ENCODE measurements around the gene PCLO. TPM values are rescaled to one million over a fixed set of nuclear protein-coding genes. Genes with fewer than 3 reads are reported as not detected.
"Not testable (repeated sequence)": the region's sequence is repeated elsewhere in the genome, so short reads cannot be mapped to it uniquely, and the experiment has no call there.

Gene PCLO
- total RNA-seq, 3 donors from 2014 or later: 5.3 to 20.9 (median 5.9) TPM

GRCh38 chr7:83036721-83037380 is 125.8 kb downstream of the PCLO start:
- Histone ChIP-seq H3K9me3 (no peaks in the 10 kb centered on the region), H3K27me3 (no peaks in the 10 kb centered on the region), H3K27ac (no peak overlapping the region), H3K4me3 (no peak overlapping the region), H3K36me3 (no peaks in the 10 kb centered on the region), H3K4me1 (no peaks in the 10 kb centered on the region)
- intact Hi-C loops (cut with DNase I; ENCODE audit: low total_unique reads): no loop called here
- DNase-seq (ENCODE audit: low spot score in 2 of 2): no peak
- TF ChIP-seq POLR2AphosphoS5 (IDR thresholded peaks at IDR 0.05): no peak
- no peak for TF ChIP-seq CTCF (IDR thresholded peaks at IDR 0.05)
- TF ChIP-seq POLR2A (IDR thresholded peaks at IDR 0.05): no peak

- no peak overlapping the region for H3K4me3 ChIP-seq
- H3K4me1 ChIP-seq: no peaks in the 10 kb centered on the region
- H3K9me3 ChIP-seq: no peaks in the 10 kb centered on the region
- DNase-seq (ENCODE audit: low spot score in 2 of 2): no peak
- H3K36me3 ChIP-seq: no peaks in the 10 kb centered on the region
- intact Hi-C loops (cut with DNase I; ENCODE audit: low total_unique reads): no loop called here
- TF ChIP-seq CTCF (IDR thresholded peaks at IDR 0.05): no peak
- TF ChIP-seq POLR2A (IDR thresholded peaks at IDR 0.05): no peak
- no peak for TF ChIP-seq POLR2AphosphoS5 (IDR thresholded peaks at IDR 0.05)
- H3K27me3 ChIP-seq: no peaks in the 10 kb centered on the region
- H3K27ac ChIP-seq: no peak overlapping the region
These were observed 126.6 kb downstream of the PCLO start for GRCh38 chr7:83036130-83036529.

GRCh38 chr7:83032195-83032594 is 130.5 kb downstream of the PCLO start:
- Histone ChIP-seq H3K4me1 (no peaks in the 10 kb centered on the region), H3K27ac (no peak overlapping the region), H3K36me3 (no peaks in the 10 kb centered on the region), H3K27me3 (no peaks in the 10 kb centered on the region), H3K9me3 (no peaks in the 10 kb centered on the region), H3K4me3 (no peak overlapping the region)
- no peak for TF ChIP-seq POLR2AphosphoS5 (IDR thresholded peaks at IDR 0.05)
- no peak for TF ChIP-seq CTCF (IDR thresholded peaks at IDR 0.05)
- no peak for TF ChIP-seq POLR2A (IDR thresholded peaks at IDR 0.05)
- DNase-seq (ENCODE audit: low spot score in 2 of 2): no peak
- intact Hi-C loops (cut with DNase I; ENCODE audit: low total_unique reads): no loop called here

- H3K4me3 ChIP-seq; H3K4me1 ChIP-seq; intact Hi-C loops (cut with DNase I; ENCODE audit: low total_unique reads); DNase-seq (ENCODE audit: low spot score in 2 of 2); H3K27me3 ChIP-seq; H3K27ac ChIP-seq; H3K36me3 ChIP-seq: not testable (repeated sequence)
- H3K9me3 ChIP-seq: peaks cover 0 to 14% of the 10 kb centered on the region in 2 donors
These were observed 138.6 kb downstream of the PCLO start for GRCh38 chr7:83023817-83024665.

- DNase-seq (ENCODE audit: low spot score in 2 of 2): no peak
- Histone ChIP-seq H3K4me1 (no peaks in the 10 kb centered on the region), H3K9me3 (peaks cover 0 to 14% of the 10 kb centered on the region in 2 donors), H3K36me3 (no peaks in the 10 kb centered on the region), H3K4me3 (no peak overlapping the region), H3K27me3 (no peaks in the 10 kb centered on the region), H3K27ac (no peak overlapping the region)
- no peak for TF ChIP-seq POLR2A (IDR thresholded peaks at IDR 0.05)
- intact Hi-C loops (cut with DNase I; ENCODE audit: low total_unique reads): no loop called here
These were observed 141.7 kb downstream of the PCLO start for GRCh38 chr7:83021032-83021431.

GRCh38 chr7:83020161-83020560 is 142.5 kb downstream of the PCLO start:
- no peaks in the 10 kb centered on the region for H3K27me3 ChIP-seq
- no peak for TF ChIP-seq POLR2AphosphoS5 (IDR thresholded peaks at IDR 0.05)
- no peak for TF ChIP-seq POLR2A (IDR thresholded peaks at IDR 0.05)
- TF ChIP-seq CTCF (IDR thresholded peaks at IDR 0.05): no peak
- no peaks in the 10 kb centered on the region for H3K36me3 ChIP-seq
- H3K4me3 ChIP-seq: no peak overlapping the region
- no peak for DNase-seq (ENCODE audit: low spot score in 2 of 2)
- peaks cover 0 to 14% of the 10 kb centered on the region in 2 donors for H3K9me3 ChIP-seq
- intact Hi-C loops (cut with DNase I; ENCODE audit: low total_unique reads): no loop called here
- no peaks in the 10 kb centered on the region for H3K4me1 ChIP-seq
- H3K27ac ChIP-seq: no peak overlapping the region
